K562 (cell line): Measurements from ENCODE around the gene NDUFB5. TPM values are rescaled to one million over a fixed set of nuclear protein-coding genes. Genes with fewer than 3 reads are reported as not detected.

ENCODE experiments used
- CEBPZ ChIP-seq: fragments of 150-350 bp; IDR thresholded peaks from 2 replicates; pipeline ENCODE4 v1.6.1; 2014; ENCODE audit warnings: low read depth, mild to moderate bottlenecking, low read length, borderline replicate concordance
- CHD1 ChIP-seq: fragments of 200-600 bp; sonication (generic); IDR thresholded peaks from one replicate; pipeline ENCODE4 v1.6.1; 2012; ENCODE audit warnings: mild to moderate bottlenecking, moderate library complexity, low read length, inconsistent platforms
- GABPA ChIP-seq: fragments of 200-800 bp; sonication (Bioruptor generic); conservative IDR thresholded peaks from 2 replicates; pipeline ENCODE4 v1.6.1; 2016; ENCODE audit warnings: low read depth, missing genetic modification characterization, missing compliant biosample characterization
- GTF2B ChIP-seq: IDR thresholded peaks from 2 replicates; pipeline ENCODE4 v1.6.1; 2011; ENCODE audit not compliant: insufficient read length; ENCODE audit errors: extremely low read depth
- IRF2 ChIP-seq: sonication (generic); formaldehyde crosslinking; IDR thresholded peaks from 2 replicates; pipeline ENCODE4 v1.8.1; 2022; ENCODE audit warnings: mild to moderate bottlenecking, missing genetic modification reagents
- LEF1 ChIP-seq: fragments of 450-650 bp; IDR thresholded peaks from 2 replicates; pipeline ENCODE4 v1.6.1; 2016; ENCODE audit warnings: mild to moderate bottlenecking
- RAD21 ChIP-seq, 2 experiments: fragments of 250-450 bp in 1 of 2; fragments of 450-650 bp in 1 of 2; sonication (Bioruptor Pico) in 1 of 2; formaldehyde crosslinking in 1 of 2; IDR thresholded peaks in 1 of 2; conservative IDR thresholded peaks in 1 of 2; 2 replicates each; pipeline versions ENCODE4 v1.4.0 to v1.8.0; 2020 to 2022; ENCODE audit warnings: mild to moderate bottlenecking in 2 of 2, moderate library complexity in 1 of 2
- SREBF1 ChIP-seq: fragments of 150-350 bp; IDR thresholded peaks from 2 replicates; pipeline ENCODE4 v1.6.1; 2014; ENCODE audit warnings: antibody characterized with exemption, low read depth, low read length, borderline replicate concordance
- TGIF2 ChIP-seq: sonication (generic); formaldehyde crosslinking; IDR thresholded peaks from 2 replicates; pipeline ENCODE4 v1.8.1; 2022; ENCODE audit warnings: mild to moderate bottlenecking, missing genetic modification reagents, moderate library complexity
- WHSC1 ChIP-seq: IDR thresholded peaks from one replicate; pipeline ENCODE4 v1.6.1; 2012; ENCODE audit warnings: low read length, control low read depth, inconsistent platforms
- ZBTB2 ChIP-seq: fragments of 450-650 bp; IDR thresholded peaks from 2 replicates; pipeline ENCODE4 v1.6.1; 2016; ENCODE audit warnings: antibody characterized with exemption
- ZBTB43 ChIP-seq: sonication (generic); formaldehyde crosslinking; IDR thresholded peaks from 2 replicates; pipeline ENCODE4 v1.8.0; 2023; ENCODE audit warnings: mild to moderate bottlenecking, missing genetic modification reagents
- ZBTB7A ChIP-seq: IDR thresholded peaks from 2 replicates; pipeline ENCODE4 v1.6.1; 2011; ENCODE audit warnings: low read depth, mild to moderate bottlenecking, low read length, moderate library complexity, borderline replicate concordance; ENCODE audit not compliant: control insufficient read depth
- ZNF175 ChIP-seq: fragments of 200-800 bp; sonication (Bioruptor generic); IDR thresholded peaks from 2 replicates; pipeline ENCODE4 v1.6.1; 2016; ENCODE audit warnings: low read depth, mild to moderate bottlenecking, missing genetic modification characterization, missing compliant biosample characterization
- polyA plus RNA-seq, 8 experiments: library from polyadenylated mRNA; depleted of rRNA in 4 of 8; stranded (reverse) in 5 of 8; unstranded in 3 of 8; fragments of >200 nt; fragmentation: Nextera tagmentation in 2 of 8; fragmentation: Illumina TruSeq in 1 of 8; extraction: Ambion mirVana in 2 of 8; extraction: Trizol in 1 of 8; gene quantifications; 2 replicates each; pipeline versions ENCODE4 v1.2.1 to v1.2.3, GENCODE V29; 2011 to 2014; ENCODE audit warnings: inconsistent platforms in 1 of 8, missing spikeins in 1 of 8
- total RNA-seq, 7 experiments: library from RNA; depleted of rRNA in 6 of 7; stranded (reverse); fragments of >200 nt in 6 of 7; fragmentation: Illumina TruSeq in 2 of 7; extraction: Trizol in 2 of 7; gene quantifications; 2 replicates each; pipeline versions ENCODE4 v1.2.1 to v1.2.3, GENCODE V29; 2011 to 2021; ENCODE audit warnings: low replicate concordance in 1 of 7

NDUFB5 gene
- total and polyA plus RNA-seq, 9 of the 15 experiments (the other 6 are each of a cell fraction or from before 2014, with no cell fraction given) = 128 to 466 (median 176) TPM

- TF ChIP-seq TGIF2 (CRISPR knock-in tag) = no peak
- TF ChIP-seq GABPA (tag) = peak; percentile 98
- no peak for TF ChIP-seq WHSC1
- no peak for TF ChIP-seq IRF2
- TF ChIP-seq LEF1 = no peak
- TF ChIP-seq ZBTB43 (CRISPR knock-in tag) = no peak
- TF ChIP-seq ZBTB2 = no peak
- 0 out of 2 replicates have a peak, but pooled peaks have one; percentile 29 for TF ChIP-seq SREBF1
- TF ChIP-seq CEBPZ = no peak
- peak; percentile 17; the same call in 1 of the 2 replicates for TF ChIP-seq ZBTB7A
- peak; percentile 49 for TF ChIP-seq CHD1
- no peak for TF ChIP-seq ZNF175 (CRISPR knock-in tag)
- no peak for TF ChIP-seq RAD21 (CRISPR knock-in tag; conservative IDR thresholded peaks at IDR 0.05 in 1 of 2, IDR thresholded peaks at IDR 0.05 in 1 of 2)
- peak; percentile 71 for TF ChIP-seq GTF2B
These were observed at the start of gene NDUFB5, which contains the start of gene MRPL47 (continued) for GRCh38 chr3:179604321-179605078.
